Purkinje cell (primary cell): ENCODE data around the gene BCAS2. TPM values are rescaled to one million over a fixed set of nuclear protein-coding genes. Genes with fewer than 3 reads are reported as not detected.

Source experiments
- polyA plus RNA-seq: library from polyadenylated mRNA; unstranded; fragments of >200 nt; fragmentation: Nextera tagmentation; gene quantifications from 2 replicates; pipeline ENCODE4 v1.2.1, GENCODE V29; 2014

BCAS2 gene
- 265 and 288 TPM in 2 replicates for polyA plus RNA-seq

GRCh38 chr1:114581335-114582287, at the start of gene BCAS2:
BCAS2 (minus strand) TSS chr1:114581615; CDS start chr1:114581591, 24 bp downstream.

Other genes with a start within 250 kb of the BCAS2 start
- gene TRIM33, start 70.4 kb downstream of the BCAS2 start, polyA plus RNA-seq: 49.5 and 58.2 TPM in 2 replicates
- 2.4 and 2.9 TPM in 2 replicates for gene DENND2C, start 88.4 kb upstream of the BCAS2 start, polyA plus RNA-seq
- not detected in 2 replicates for gene AMPD1, start 113.9 kb upstream of the BCAS2 start, polyA plus RNA-seq
- gene NRAS, start 135.2 kb upstream of the BCAS2 start, polyA plus RNA-seq: 6.4 and 9.5 TPM in 2 replicates
- 299 and 341 TPM in 2 replicates for gene CSDE1, start 176.4 kb upstream of the BCAS2 start, polyA plus RNA-seq
- gene SIKE1, start 199.1 kb upstream of the BCAS2 start, polyA plus RNA-seq: 149 and 156 TPM in 2 replicates